ENCODE results near the gene HECW1.

- TF ChIP-seq MAFK (IDR thresholded peaks at IDR 0.05; ENCODE audit: partially characterized antibody), result no peak
- no peak for TF ChIP-seq CBX2 (IDR thresholded peaks at IDR 0.05; ENCODE audit: borderline replicate concordance, low read depth)
- TF ChIP-seq CTCF (IDR thresholded peaks at IDR 0.05), result no peak
- TF ChIP-seq POLR2A (IDR thresholded peaks at IDR 0.05; ENCODE audit: low read length), result no peak
- no peak for TF ChIP-seq ESRRA (IDR thresholded peaks at IDR 0.05; ENCODE audit: borderline replicate concordance, low read length)
- TF ChIP-seq EP300 (IDR thresholded peaks at IDR 0.05), result no peak
- TF ChIP-seq HOXB5 (CRISPR knock-in tag; IDR thresholded peaks at IDR 0.05), result no peak
- TF ChIP-seq BCL3 (IDR thresholded peaks at IDR 0.05), result no peak
- no peak for TF ChIP-seq RAD21 (conservative IDR thresholded peaks at IDR 0.05 in 1 of 2, IDR thresholded peaks at IDR 0.05 in 1 of 2)
- no peak for TF ChIP-seq MAX (IDR thresholded peaks at IDR 0.05)
Measured at GRCh38 chr7:43118313-43118712, 5.9 kb downstream of the HECW1 start.
